Dedifferentiated amniotic fluid mesenchymal stem cell (primary cell): ENCODE results near the gene NUDT1.

ENCODE experiments used
- DNase-seq: peaks from one replicate; pipeline ENCODE4 v3.0.0-alpha.2; 2016; ENCODE audit errors: extremely low spot score

NUDT1 gene

DNA sequence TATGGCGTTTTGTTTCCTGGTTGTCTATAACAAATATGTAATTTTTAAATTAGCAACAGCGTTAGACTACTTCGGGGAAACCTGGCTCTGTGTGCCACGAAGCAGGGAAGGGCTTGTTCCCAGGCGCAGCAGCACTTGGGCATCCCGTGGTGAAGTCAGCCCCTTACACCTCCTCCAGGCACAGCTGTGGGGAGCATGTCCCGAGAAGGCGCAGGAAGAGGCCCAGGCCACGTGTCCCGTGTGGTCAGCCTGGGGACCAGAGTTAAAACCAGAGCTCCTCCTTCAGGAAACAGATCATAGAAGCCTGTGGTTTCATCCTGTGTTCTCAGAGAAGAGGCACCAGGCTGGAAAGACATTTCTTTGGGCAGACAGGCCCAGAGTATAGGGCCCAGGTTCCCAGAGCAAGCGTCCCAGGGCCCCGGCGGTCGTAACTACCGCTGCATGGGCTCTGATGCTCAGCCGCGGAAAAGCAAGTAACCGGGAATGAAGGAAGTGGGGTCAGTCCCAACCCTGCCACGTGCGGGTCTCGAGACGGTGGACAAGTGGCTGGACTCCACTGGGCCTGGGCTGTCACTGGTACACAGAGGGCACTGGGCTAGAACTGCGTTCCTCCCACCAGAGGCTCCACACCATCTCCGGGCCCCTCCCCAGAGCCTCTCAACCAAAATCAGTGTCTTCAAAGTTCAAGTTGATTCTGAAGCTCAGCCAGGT lies 7.1 kb downstream of the NUDT1 start:
- peak; percentile 89 for DNase-seq

DNA sequence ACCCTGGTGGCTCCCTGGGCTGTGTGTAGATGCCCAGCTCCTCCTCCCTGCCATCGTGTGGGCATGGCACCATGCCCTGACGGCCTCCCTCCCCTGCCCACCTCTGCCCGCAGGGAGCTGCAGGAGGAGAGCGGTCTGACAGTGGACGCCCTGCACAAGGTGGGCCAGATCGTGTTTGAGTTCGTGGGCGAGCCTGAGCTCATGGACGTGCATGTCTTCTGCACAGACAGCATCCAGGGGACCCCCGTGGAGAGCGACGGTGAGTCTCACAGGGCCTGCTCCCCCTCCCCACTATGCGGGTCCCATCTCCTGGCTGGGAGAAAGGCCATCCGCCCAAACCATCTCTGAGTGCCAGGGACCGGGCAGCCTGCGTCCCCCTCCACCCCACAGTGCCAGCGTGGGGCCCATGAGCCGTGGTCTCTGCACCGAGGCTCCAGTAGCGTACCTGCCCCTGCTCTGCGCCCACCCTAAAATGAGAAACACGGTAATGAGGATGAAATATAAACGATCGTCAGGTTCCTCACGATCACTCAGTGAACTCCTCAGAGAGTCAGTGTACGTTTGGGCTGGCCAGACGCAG lies 7.8 kb downstream of the NUDT1 start:
- DNase-seq = no peak

DNA sequence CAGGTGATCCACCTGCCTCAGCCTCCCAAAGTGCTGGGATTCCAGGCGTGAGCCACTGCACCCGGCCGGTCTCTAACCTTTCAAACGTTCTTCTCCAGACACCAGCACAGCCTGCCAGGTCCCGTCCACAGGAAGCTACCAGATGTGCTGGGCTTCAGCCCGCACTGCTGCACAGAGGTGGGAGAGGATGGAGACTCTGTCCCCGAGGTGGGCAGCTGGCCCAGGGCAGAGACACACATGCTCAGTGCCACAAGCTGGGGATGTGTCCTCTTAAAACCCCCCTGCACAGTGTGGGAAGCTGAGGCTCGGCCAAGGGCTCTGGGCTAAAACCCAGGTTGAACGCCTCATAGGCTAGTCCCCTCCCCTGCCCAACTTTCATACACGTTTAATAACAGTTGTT lies 9.4 kb downstream of the NUDT1 start:
- DNase-seq = no peak

DNA sequence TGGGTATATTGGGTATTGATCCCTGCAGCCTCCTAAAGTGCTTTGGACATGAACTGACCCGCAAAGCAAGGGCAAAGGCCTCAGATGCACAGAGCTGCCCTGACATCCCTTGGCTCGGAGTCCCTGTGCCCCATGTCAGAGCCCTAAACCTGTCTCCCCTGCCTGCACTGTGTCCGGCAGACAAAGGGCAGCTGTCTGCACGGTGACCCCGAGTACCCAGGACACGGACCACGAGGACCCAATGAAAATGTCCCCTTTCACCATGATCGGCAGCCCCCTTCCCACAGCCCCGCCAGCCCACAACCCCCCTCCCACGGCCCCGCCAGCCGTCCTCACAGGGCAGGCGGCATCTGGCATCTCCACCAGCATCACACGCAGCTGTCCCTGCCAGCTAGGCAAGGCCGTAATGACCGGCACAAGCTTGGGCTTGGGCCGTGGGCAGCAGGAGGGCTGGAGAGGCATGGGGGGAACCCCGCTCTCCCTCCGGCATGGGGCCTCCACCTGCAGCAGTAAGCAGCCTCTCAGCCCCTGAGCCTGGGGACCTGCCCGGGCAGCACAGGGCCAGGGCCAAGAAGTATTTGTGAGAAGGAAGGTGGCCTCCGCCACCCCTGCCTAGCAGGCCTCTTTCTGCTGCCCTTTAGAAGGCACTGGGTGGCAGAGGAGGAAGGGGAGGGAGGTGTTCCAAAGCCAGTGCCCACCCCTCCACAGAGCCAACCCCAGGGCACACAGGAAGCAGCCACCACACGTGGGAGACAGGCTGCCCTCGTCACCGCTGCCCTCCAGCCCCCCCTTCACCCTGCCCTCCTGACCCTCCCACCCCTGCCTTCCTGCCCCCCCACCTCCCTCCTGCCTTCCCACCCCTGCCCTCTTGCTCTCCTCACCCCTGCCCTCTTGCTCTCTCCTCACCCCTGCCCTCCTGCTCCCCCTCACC lies 10.1 kb downstream of the NUDT1 start:
- DNase-seq = no peak

DNA sequence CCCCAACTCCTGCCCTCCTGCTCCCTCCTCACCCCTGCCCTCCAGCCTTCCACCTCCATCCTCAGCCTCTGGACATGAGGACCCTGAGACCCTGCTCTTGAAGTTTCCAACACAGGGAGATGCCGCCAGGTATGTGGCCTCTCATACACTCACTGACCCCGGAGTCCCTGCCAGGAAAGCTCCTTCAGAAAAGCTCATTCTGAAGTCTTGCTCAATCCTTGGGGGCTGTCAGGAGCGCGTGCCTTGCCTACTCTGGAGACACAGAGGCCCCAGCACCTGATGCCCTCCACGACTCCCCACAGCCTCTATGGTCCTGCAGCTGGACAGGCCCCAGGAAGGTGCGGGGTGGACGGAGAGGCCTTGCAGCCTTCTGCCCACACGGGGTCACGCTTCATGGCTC lies 11.0 kb downstream of the NUDT1 start:
- no peak for DNase-seq

DNA sequence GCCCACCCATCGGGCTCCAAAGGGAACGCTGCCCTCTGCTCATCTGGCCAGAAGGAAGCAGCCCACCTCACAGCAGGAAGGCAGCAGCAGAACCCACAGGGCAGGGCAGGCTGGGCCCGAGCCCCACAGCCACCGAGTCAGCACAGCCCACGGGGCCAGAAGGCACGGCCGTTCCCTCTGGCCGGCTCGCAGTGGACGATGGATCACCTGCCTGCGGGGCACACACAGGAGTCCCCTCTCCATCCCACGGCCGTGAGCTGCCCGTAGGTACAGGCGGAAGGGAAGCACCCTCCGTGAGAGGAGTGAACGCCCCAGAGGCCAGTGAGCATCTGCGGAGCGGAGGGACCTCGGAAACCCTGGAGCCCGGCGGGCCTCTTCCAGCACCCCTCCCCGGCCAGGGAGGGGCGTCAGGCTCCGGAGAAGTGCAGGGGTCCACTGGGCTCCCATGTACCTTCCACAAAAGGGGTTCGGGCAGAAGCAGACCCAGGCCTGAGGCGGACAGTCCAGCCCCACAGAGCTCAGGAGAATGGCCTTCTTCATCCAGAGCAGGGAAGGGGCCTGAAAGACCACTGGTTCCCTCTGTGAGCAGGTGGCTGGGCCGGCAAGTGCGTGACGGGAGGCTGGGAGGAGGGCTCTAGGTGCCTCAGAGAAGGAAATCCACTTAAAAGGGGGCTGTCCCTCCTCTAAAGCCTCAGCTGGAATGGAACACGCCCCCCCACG lies 11.7 kb downstream of the NUDT1 start:
- no peak for DNase-seq

DNA sequence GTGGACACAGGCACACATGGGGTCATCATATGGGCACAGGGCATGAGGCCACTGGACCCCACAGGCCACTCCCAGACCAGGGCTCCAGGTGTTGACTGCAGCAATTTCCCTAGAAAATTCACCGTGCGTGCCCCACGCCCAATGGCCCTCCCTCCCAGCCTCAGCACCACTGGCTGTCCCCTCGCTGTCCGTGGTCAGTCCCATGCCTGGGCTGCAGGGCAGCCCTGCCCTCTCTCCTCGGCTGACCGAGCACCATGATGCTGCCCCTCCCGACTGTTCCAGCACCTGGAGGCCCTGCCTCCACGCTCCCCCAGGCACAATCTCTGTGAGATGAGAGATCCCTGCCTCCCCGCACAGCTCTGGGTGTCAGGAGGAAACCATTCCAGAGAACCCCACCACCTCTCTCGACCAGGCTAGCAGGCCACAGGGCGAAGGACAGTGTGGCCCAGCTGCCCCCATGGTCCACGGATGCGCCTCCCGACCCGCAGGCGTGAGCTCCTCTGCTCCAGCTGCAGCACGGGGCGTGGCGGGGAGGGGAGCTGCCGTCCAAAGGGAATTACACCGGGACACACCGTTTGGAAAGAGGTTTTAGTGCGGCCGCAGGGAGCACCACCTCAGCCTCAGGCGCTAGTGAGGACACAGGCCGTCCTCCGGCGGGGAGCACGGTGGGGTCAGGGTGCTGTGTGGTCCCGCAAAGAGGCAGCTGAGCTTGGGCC lies 12.6 kb downstream of the NUDT1 start:
- DNase-seq = no peak

DNA sequence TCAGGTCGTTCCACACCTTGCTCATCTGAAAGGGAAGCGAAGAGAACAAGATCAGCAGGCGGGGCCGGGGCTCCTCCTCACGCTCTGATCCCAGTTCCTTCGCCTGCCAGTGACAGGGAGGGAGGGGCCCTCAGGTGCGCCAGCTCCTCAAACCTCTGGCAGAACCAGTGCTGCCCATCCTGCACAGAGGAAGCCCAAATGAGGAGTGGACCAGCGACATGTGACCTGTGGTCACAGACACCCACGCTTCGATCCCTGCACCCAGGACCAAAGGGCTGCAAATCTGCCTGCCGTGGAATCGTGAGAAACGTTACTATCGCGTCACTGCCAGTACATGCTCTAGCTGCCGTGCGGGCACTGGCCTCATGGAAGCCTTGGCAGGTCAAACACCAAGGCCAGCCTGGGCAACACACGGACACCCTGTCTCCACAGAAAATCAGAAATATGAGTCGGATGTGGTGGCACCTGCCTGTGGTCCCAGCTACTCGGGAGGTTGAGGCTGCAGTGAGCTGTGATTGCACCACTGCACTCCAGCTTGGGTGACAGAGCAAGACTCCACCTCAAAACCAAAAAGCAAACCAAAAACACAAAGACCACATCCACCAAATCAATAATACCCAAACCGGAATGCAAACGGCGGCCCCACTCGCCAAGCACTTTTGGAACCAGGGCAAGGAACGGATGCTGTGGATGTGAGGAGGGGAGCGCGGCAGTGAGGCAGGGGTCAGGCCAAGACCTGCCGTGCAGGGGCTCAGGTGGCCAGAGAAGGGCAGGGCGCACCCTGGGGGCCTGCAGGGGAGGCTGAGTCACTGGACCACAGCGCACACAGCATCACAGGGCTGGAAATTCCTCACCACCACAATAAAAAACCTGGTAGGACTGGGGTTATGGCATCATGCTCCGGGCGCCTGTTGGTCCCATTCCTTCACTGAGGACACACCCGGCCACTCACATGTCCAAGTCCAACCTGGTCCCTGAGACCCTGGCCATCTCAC lies 13.4 kb downstream of the NUDT1 start:
- DNase-seq = no peak

DNA sequence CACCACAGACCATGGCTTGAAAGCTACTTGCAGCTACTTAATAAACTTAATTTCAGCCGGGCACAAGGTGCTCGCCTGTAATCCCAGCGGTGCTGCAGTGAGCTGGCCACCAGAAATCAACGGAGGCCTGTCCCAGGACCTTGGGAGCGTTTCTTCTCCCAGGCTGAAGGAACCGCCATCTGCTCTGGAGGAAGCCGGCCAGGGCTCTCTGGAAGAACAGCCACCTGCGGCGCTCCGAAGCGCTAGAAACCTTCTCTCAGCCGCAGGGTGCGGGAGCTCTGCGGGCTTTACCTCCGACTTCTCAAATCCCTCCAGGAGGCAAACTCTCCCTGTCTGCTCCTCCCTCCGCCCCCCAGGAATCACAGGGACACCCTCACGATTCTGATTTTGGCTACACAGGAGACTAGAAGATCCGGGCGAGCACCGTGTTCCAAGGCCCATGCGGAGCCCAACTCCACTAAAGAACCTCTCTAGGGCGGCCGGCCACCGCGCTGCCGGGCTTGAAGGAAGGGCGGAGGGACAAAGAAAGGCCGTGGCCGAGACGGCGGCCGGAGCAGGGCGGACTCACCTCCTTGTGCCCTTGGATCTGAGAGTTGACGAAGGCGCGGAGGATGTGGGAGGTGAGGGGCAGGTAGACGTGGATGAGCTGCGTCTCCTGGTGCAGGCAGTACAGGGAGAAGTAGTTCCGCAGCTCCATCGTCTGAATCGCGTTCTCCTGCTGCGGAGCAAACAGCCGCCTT lies 14.4 kb downstream of the NUDT1 start:
- DNase-seq = no peak

DNA sequence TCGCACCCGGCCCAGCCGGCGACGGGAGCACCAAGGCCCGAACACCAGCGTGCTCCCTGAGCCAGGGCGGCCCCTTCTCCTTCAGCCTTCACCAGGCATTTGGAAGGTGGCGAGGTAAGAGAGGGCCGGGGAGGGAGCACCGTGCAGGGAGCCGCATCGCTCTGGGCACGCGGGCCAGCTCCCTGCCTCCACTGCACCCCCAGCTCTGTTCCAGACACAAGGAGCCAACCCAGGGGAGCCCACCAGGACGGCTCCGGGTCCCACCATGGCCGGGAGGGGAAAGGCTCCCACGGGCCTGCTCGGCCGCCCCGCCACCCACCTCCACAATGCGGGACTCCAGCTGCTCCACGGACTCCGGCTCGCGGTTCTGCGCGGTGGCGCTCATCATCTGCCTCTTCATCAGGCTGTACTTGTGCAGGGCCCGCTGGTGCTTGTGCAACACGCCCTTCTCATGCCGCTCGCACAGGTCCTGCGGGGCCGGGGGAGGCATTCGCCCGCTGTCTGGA lies 15.1 kb downstream of the NUDT1 start:
- DNase-seq = no peak

DNA sequence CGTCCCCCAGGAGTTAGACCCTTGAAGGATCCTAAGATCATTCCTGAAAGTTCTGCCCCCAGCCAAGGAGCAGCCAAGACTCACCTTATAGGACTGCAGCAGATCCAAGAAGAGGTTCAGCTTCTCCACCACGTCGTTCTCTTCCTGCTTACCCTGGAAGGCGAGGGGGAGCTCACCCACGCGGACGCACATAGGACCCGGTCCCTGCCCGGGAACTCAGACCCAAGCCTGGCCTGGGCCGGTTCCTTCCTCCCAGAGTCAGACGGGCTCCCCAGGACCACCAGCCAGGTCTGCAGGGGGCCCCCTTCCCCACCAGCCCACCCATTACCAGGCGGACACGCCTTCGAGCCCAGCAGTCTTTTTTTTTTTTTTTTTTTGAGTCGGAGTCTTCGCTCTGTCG lies 15.6 kb downstream of the NUDT1 start:
- DNase-seq = no peak

DNA sequence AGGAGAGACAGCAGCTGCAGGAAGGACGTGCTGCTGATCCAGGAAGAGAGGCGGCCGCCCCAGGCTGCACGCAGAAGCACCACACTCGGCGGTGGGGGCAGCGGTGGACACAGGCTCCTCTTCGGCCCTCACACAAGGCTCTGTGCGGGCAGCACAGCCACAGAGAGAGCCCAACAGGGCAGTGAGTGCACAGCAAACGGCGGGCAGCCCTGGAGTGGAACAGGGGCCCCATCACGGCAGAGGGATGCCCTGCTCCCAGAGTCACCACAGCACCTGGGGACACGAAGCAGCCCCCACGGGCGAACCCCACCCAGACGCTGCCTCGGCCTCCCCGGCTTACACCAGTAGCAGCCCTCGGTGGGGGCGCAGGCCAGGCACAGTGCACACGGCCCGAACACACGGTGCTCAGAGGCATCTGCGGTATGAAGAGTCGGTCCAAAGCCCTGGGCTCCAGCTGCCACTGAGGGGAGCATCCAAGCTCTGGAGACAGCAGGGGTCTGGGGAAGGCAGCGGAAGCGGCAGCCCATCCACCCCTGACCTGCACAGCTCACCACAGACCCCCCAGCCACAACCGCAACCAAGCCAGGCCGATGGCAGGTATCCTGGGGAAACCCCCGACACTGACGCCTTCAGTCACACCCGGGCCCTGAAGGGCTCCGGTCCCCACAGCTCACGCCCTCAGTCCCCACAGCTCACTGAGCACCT lies 16.8 kb downstream of the NUDT1 start:
- no peak for DNase-seq

DNA sequence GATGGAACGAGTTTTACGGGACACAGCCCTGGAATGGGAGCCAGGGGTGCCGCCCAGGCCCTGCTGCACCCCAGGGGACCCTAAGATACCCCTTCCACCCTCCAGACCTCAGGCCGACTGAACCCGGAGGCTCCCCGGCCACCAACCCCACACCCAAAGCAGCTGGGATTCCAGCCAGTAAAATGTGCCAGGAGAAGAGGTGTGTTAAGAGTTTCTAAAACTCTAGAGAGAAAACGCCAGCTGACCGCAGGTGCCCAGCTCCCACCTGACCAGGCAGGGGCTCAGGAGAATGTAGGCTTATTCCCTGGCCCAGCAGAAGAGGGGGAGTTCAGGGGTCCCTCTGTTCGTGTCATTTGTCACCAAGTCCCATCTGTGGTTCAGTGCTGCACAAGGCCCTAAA lies 17.5 kb downstream of the NUDT1 start:
- no peak for DNase-seq

DNA sequence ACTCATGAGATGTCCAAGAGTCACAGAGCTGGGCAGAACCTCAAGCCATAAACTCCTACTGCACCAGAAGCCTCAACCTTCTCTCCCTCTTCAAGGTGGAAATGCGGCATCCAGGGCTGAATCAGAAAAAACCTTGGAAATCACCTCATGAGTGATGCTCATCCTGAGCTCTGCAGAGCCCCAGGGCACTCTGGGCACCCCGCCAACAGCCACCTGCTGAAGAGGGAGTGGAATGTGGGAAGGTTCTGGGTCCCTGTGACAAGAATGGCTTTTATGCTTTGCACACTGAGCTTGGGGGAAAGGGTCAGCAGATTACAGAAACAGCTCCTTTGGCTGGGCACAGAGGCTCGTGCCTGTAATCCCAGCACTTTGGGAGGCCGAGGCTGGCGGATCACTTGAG lies 18.8 kb downstream of the NUDT1 start:
- no peak for DNase-seq

DNA sequence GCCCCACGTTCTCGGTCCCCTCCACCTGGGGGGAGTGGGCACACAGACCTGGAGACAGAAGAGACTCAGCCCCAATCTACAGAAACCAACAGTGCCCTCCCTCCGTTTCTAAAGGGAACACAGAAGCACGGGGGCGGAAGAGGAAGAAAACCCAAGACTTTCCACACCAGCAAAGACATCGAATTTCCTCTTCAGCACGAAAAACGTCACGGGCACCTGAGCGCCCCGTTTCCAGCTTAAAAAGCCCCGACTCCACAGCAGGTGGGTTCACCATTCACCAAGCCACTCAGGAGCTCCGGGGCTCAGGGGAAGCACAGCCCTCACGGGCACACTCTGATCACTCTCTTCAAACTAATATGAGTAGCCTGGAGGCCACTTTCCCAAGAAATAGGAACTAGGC lies 19.6 kb downstream of the NUDT1 start:
- no peak for DNase-seq

DNA sequence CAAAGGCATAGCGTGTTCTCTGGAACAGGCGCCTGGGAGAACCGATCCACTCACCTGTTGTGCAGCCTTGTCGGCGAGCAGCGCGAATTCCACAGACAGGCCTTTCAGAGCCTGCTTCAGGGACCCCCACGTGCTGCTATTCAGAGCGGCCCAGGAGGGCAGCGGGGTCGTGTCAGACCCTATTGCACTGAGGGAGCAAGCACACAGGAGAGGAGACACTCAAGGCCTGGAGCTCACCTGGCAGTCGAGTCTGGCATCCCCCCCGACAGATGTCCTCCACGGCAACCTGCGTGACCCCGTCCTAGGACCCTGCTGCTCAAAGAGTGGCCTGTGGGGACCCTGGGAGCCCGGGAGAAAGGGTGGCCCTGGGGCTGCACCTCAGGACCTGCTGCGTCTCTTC lies 21.1 kb downstream of the NUDT1 start:
- no peak for DNase-seq

DNA sequence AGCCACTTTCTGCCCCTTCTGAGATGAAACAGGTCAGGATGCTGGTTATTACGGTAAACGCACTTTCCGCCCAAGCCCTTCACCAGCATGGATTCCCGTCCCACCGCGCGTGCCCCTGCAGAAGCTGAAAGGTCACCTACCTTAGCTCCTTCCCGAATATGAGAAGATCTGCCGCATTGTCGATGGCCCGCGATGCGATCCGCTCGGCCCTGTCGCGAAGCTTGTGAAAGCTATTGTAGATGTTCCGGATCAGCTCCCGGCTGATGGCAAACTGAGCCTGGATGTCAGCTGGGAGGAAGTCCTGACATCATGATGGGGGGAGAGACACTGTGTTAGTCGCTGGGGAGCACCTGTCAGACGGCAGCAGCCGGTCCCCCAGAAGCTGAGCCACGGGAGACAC lies 22.1 kb downstream of the NUDT1 start:
- DNase-seq = no peak

DNA sequence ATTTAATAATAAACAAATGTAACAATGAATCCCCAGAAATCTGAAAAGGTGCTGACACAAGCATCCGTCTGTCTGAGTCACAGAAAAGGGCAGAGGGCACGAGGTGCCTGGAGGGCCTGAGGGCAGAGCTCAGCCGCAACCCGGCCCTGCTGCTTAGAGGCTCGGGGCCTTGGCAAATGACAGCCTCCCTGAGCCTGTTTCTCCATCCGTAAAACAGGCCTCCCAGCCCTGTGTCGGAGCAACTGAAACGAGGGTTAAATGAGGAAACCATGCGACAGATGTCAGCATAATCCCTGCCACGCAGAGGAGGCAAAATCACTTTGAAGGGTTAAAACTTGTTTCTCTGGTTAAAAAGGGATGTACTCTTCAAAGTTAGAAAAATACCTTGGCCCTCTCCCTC lies 24.9 kb downstream of the NUDT1 start:
- no peak for DNase-seq
